Naive B cell (primary cell): ENCODE data around the gene PTPRG. TPM values are rescaled to one million over a fixed set of nuclear protein-coding genes. Genes with fewer than 3 reads are reported as not detected.

Experiments used
- ATAC-seq, 2 donors: fragments of 150-1000 bp; cut with Tn5 transposase; 2 replicates each; pipeline ENCODE4 v1.10.0; 2021; ENCODE audit warnings: low read depth in 2 of 2, mild to moderate bottlenecking in 2 of 2, moderate library complexity in 2 of 2
- DNase-seq: peaks from one replicate; pipeline ENCODE4 v3.0.0; 2022
- H3K27ac Mint-ChIP-seq, 6 donors: one replicate each; pipeline ENCODE4 v1.8.0; 2020 to 2022; ENCODE audit warnings: mild to moderate bottlenecking in 6 of 6, mixed read lengths in 6 of 6, moderate library complexity in 5 of 6, inconsistent platforms in 2 of 6
- H3K27me3 Mint-ChIP-seq, 3 donors: one replicate each; pipeline ENCODE4 v1.8.0; 2021 to 2022; ENCODE audit warnings: mixed read lengths in 3 of 3, mild to moderate bottlenecking in 1 of 3
- H3K36me3 Mint-ChIP-seq, 2 donors: one replicate each; pipeline ENCODE4 v1.8.0; 2020 to 2022; ENCODE audit warnings: mixed read lengths in 2 of 2, inconsistent platforms in 1 of 2, mild to moderate bottlenecking in 1 of 2
- H3K4me1 Mint-ChIP-seq, 3 donors: one replicate each; pipeline ENCODE4 v1.8.0; 2020 to 2022; ENCODE audit warnings: mixed read lengths in 3 of 3, inconsistent platforms in 1 of 3, mild to moderate bottlenecking in 1 of 3, moderate library complexity in 1 of 3
- H3K4me3 Mint-ChIP-seq, 8 donors: one replicate each; pipeline ENCODE4 v1.8.0; 2020 to 2022; ENCODE audit warnings: mild to moderate bottlenecking in 8 of 8, mixed read lengths in 8 of 8, moderate library complexity in 8 of 8, inconsistent platforms in 2 of 8
- H3K9me3 Mint-ChIP-seq, 7 donors: one replicate each; pipeline ENCODE4 v1.8.0; 2020 to 2022; ENCODE audit warnings: mixed read lengths in 7 of 7, mild to moderate bottlenecking in 5 of 7, inconsistent platforms in 2 of 7, moderate library complexity in 1 of 7
- polyA plus RNA-seq, 6 donors: library from polyadenylated mRNA; unstranded; fragments of 300-500 nt; fragmentation: Illumina TruSeq; gene quantifications; one replicate each; pipeline ENCODE4 v1.2.3, GENCODE V29; 2021; ENCODE audit warnings: low read depth in 6 of 6

PTPRG gene
- polyA plus RNA-seq, 6 donors from 2014 or later, result 0.05 to 0.20 (median 0.10) TPM; not detected in 1

DNA sequence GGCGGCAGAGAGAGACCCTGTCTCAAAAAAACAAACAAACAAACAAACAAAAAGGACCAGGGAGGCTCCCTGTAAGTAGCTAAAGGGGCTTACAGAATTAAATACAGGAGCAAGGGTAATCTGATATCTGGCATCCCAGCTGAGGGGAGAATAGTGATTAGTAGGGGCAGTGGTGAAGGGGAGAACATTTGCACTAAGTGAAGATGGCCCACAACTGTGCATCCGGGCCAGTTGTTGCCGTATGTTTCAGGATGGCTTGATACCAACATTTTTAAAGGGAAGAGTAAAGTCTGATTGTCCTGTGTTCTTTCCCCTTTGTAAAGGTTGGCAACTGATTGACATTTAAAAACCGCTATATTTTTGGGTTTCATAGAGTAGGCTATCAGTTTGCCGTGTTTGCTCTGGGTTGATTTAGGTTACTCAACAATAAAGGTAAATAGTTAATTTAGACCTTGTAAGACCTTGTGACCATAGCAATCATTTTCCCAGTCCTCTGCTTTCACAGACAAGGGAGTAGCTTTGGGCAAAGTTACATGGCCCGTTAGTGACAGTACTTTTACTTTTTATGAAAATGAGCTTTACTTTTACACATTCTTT, 167.8 kb downstream of the PTPRG start:
- no peak overlapping the region for H3K4me3 Mint-ChIP-seq
- H3K9me3 Mint-ChIP-seq, result peaks cover 0 to 8% (median 4%) of the 10 kb centered on the region in 7 donors
- no peak overlapping the region for H3K27ac Mint-ChIP-seq
- DNase-seq (no peak), ATAC-seq (no peak)
- peaks cover 0 to 4% of the 10 kb centered on the region in 2 donors for H3K36me3 Mint-ChIP-seq
- no peaks in the 10 kb centered on the region for H3K4me1 Mint-ChIP-seq
- no peaks in the 10 kb centered on the region for H3K27me3 Mint-ChIP-seq

- Mint-ChIP-seq H3K36me3 (peaks cover 0 to 4% of the 10 kb centered on the region in 2 donors), H3K4me3 (no peak overlapping the region), H3K27me3 (no peaks in the 10 kb centered on the region), H3K9me3 (peaks cover 0 to 8% (median 0%) of the 10 kb centered on the region in 7 donors), H3K4me1 (no peaks in the 10 kb centered on the region), H3K27ac (no peak overlapping the region)
- DNase-seq (no peak), ATAC-seq (no peak)
These were observed 168.7 kb downstream of the PTPRG start for GRCh38 chr3:61730056-61730455.

- no peak overlapping the region for H3K27ac Mint-ChIP-seq
- H3K9me3 Mint-ChIP-seq, result peaks cover 0 to 7% (median 0%) of the 10 kb centered on the region in 7 donors
- DNase-seq (no peak), ATAC-seq (no peak)
- no peaks in the 10 kb centered on the region for H3K27me3 Mint-ChIP-seq
- H3K36me3 Mint-ChIP-seq, result no peaks in the 10 kb centered on the region
- H3K4me3 Mint-ChIP-seq, result no peak overlapping the region
- H3K4me1 Mint-ChIP-seq, result no peaks in the 10 kb centered on the region
These were observed 169.3 kb downstream of the PTPRG start for GRCh38 chr3:61730577-61731231.

DNA sequence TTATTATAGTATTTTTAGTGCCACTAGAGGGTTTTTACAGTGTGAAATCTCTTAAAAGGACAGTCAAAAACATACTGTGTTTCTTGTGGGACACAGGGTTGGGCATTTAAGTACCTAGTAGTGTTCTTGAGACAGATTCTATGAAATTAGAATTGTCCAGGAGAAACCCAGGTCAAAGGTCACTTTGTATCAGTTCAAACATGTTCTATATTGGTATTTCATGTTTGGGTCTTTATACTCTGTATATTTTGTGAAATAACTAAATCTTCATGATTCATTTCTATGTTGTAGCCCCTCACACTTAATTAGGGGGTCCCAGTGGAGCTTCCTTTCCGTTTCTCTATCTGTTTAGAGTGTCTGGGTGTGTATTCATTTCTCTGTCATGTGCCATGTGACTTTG, 171.6 kb downstream of the PTPRG start:
- ATAC-seq (no peak), DNase-seq (no peak)
- Mint-ChIP-seq H3K36me3 (no peaks in the 10 kb centered on the region), H3K27me3 (no peaks in the 10 kb centered on the region), H3K9me3 (peaks cover 0 to 6% (median 0%) of the 10 kb centered on the region in 7 donors), H3K27ac (no peak overlapping the region), H3K4me1 (no peaks in the 10 kb centered on the region), H3K4me3 (no peak overlapping the region)

GRCh38 chr3:61733876-61734275, 172.5 kb downstream of the PTPRG start:
- Mint-ChIP-seq H3K27ac (no peak overlapping the region), H3K4me3 (no peak overlapping the region)
- ATAC-seq, result no peak

GRCh38 chr3:61734749-61735686, 173.6 kb downstream of the PTPRG start:
- H3K4me1 Mint-ChIP-seq, result no peaks in the 10 kb centered on the region
- no peaks in the 10 kb centered on the region for H3K36me3 Mint-ChIP-seq
- no peaks in the 10 kb centered on the region for H3K27me3 Mint-ChIP-seq
- DNase-seq, result no peak
- H3K27ac Mint-ChIP-seq, result no peak overlapping the region
- peaks cover 0 to 5% (median 0%) of the 10 kb centered on the region in 7 donors for H3K9me3 Mint-ChIP-seq
- ATAC-seq, result no peak
- H3K4me3 Mint-ChIP-seq, result no peak overlapping the region

More at GRCh38 chr3:61733876-61734275, 172.5 kb downstream of the PTPRG start:
- no peak for DNase-seq
- Mint-ChIP-seq H3K27me3 (no peaks in the 10 kb centered on the region), H3K4me1 (no peaks in the 10 kb centered on the region), H3K9me3 (peaks cover 0 to 5% (median 0%) of the 10 kb centered on the region in 7 donors), H3K36me3 (no peaks in the 10 kb centered on the region)

DNA sequence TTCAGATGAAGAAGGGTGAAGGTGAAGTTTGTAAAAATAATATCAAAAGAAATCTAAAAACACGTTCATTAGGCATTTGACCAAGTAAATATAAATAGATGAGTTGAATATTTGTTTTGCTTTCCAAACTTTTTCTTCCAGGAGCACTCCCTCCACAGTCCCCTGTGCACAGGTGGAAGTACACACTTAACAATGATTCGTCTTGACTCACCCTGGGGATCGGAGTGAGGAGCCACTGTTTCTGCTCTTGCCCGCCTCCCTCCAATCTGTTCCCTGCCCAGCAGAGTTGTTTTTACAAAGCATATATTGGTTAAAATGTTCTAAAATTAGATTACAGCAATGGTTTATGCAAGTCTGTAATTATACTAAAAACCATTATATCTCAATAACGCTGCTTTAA, 175.1 kb downstream of the PTPRG start:
- H3K36me3 Mint-ChIP-seq, result no peaks in the 10 kb centered on the region
- peaks cover 0 to 5% (median 0%) of the 10 kb centered on the region in 7 donors for H3K9me3 Mint-ChIP-seq
- no peak overlapping the region for H3K4me3 Mint-ChIP-seq
- DNase-seq, result no peak
- no peaks in the 10 kb centered on the region for H3K4me1 Mint-ChIP-seq
- H3K27me3 Mint-ChIP-seq, result no peaks in the 10 kb centered on the region
- ATAC-seq, result no peak
- no peak overlapping the region for H3K27ac Mint-ChIP-seq

- H3K27me3 Mint-ChIP-seq, result no peaks in the 10 kb centered on the region
- H3K4me1 Mint-ChIP-seq, result peaks cover 0 to 3% (median 0%) of the 10 kb centered on the region in 3 donors
- no peaks in the 10 kb centered on the region for H3K36me3 Mint-ChIP-seq
- H3K4me3 Mint-ChIP-seq, result no peak overlapping the region
- peaks cover 0 to 10% (median 0%) of the 10 kb centered on the region in 7 donors for H3K9me3 Mint-ChIP-seq
- no peak overlapping the region for H3K27ac Mint-ChIP-seq
- no peak for ATAC-seq
- DNase-seq, result no peak
These were observed 178.3 kb downstream of the PTPRG start for GRCh38 chr3:61739640-61740039.

DNA sequence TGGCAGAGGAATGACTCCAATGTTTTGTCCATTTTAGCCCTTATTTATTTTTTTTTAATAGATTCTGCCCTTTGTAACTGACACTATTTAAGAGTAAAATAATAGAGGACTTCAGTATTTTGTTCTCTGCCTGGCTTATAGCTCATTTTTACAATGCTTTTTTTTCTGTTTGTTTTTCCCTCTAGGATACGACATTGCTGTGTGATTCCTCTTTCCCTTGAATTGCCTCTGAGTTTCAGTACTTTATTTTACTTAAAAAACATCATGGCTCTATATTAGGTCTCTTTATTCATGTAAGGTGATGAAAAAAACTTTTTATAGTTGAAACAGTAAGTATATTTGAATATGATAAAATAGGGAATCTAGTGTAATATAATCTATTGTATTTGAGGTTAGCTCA, 179.1 kb downstream of the PTPRG start:
- DNase-seq (no peak), ATAC-seq (no peak)
- peaks cover 0 to 10% (median 0%) of the 10 kb centered on the region in 7 donors for H3K9me3 Mint-ChIP-seq
- no peak overlapping the region for H3K27ac Mint-ChIP-seq
- no peak overlapping the region for H3K4me3 Mint-ChIP-seq
- H3K36me3 Mint-ChIP-seq, result no peaks in the 10 kb centered on the region
- H3K27me3 Mint-ChIP-seq, result no peaks in the 10 kb centered on the region
- H3K4me1 Mint-ChIP-seq, result peaks cover 0 to 3% (median 0%) of the 10 kb centered on the region in 3 donors

DNA sequence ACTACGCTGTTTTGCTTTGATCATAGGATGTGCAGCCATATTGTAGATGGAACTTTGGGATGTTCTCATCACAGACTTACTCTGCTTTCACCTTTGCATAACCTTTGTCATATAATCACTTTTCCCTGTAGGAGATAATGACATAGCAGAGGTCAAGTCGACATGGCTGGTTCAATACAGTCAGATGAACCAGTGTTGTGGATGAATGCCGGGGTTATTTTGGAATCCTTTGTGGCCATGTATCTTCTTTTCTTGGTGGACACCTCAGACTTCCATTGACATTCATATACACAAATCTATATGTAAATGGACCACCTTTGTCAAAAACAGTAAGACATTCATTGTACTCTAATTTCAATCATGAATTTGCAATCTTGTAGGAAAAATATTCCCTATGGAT, 180.2 kb downstream of the PTPRG start:
- DNase-seq (no peak), ATAC-seq (no peak)
- Mint-ChIP-seq H3K27ac (no peak overlapping the region), H3K4me1 (peaks cover 0 to 3% (median 0%) of the 10 kb centered on the region in 3 donors), H3K36me3 (no peaks in the 10 kb centered on the region), H3K4me3 (no peak overlapping the region), H3K27me3 (no peaks in the 10 kb centered on the region), H3K9me3 (peaks cover 0 to 10% (median 0%) of the 10 kb centered on the region in 7 donors)

DNA sequence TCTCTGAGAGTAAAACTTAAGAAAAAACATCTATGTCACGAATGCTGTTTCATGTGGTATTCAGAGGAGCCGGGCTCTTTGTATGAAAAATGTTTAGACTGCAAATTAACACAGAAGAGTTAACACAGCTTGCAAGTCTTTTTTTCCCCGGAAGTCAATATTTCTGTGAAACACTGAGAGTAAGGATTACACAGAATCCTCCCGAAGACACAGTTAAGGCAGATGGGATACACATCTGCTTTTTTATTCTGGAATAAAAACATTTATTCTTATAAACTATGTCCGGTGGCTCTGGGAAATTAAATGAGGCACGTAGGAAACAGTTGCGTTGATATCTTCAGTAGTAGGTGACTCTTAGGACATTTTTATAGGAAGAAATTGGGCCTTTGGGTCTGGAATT, 180.6 kb downstream of the PTPRG start:
- Mint-ChIP-seq H3K9me3 (peaks cover 0 to 7% (median 0%) of the 10 kb centered on the region in 7 donors), H3K4me1 (peaks cover 0 to 3% (median 0%) of the 10 kb centered on the region in 3 donors), H3K36me3 (no peaks in the 10 kb centered on the region), H3K4me3 (no peak overlapping the region), H3K27ac (no peak overlapping the region), H3K27me3 (no peaks in the 10 kb centered on the region)
- DNase-seq, result no peak
- ATAC-seq, result no peak

DNA sequence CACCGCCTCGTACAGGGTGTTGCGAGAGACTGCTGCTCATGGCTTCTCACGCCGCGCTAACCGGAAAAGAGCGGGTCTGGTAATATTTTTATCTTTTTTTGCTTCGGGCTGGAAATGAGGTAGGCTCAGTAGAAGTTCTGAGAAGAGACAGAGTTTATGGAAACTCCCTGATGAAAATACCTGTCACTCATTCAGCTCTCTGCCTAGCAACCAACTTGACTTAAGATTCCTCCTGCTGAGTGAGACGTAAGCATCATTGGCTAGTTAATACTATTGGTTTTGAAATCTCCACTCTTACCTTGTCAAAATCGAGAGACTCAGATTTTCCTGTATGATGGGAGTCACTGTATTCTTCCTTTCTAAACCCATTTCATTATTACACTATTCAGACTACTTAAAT, 181.7 kb downstream of the PTPRG start:
- Mint-ChIP-seq H3K9me3 (peaks cover 0 to 5% (median 0%) of the 10 kb centered on the region in 7 donors), H3K4me1 (peaks cover 0 to 3% (median 0%) of the 10 kb centered on the region in 3 donors), H3K4me3 (no peak overlapping the region), H3K27me3 (no peaks in the 10 kb centered on the region), H3K27ac (no peak overlapping the region), H3K36me3 (no peaks in the 10 kb centered on the region)
- ATAC-seq (no peak), DNase-seq (no peak)

- ATAC-seq (no peak), DNase-seq (no peak)
- Mint-ChIP-seq H3K27ac (no peak overlapping the region), H3K4me1 (peaks cover 0 to 3% (median 0%) of the 10 kb centered on the region in 3 donors), H3K9me3 (peaks cover 0 to 5% (median 0%) of the 10 kb centered on the region in 7 donors), H3K4me3 (no peak overlapping the region), H3K36me3 (no peaks in the 10 kb centered on the region), H3K27me3 (no peaks in the 10 kb centered on the region)
These were observed 182.4 kb downstream of the PTPRG start for GRCh38 chr3:61743686-61744242.
